ENCODE measurements around the gene NOTCH1. TPM values are rescaled to one million over a fixed set of nuclear protein-coding genes. Genes with fewer than 3 reads are reported as not detected.

NOTCH1 gene
- total RNA-seq, 2 donors from 2014 or later: 29.6 to 65.3 TPM

DNA sequence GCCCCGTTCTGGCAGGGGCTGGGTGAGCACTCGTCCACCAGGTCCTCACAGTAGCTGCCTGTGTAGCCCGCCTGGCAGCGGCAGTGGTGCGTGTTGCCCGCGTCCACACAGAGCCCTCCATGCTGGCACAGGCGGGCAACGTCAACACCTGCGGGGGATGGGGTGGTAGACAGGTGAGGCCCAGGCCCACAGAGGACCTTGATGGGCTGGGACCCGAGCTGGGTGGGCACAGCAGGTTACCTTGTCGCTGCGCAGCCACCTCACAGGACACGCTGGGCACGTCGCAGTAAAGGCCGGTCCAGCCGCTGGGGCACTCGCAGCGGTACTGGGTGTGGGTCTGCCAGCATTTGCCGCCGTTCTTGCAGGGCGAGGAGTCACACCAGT is 37.9 kb downstream of the NOTCH1 start:
- Histone ChIP-seq H3K4me3 (no peak overlapping the region), H3K9me3 (no peaks in the 10 kb centered on the region), H3K36me3 (replicated peaks in 1 of 2; ENCODE audit: insufficient read depth in 1 of 2, low read depth in 2 of 2) (peaks cover 43 to 71% of the 10 kb centered on the region in 2 donors), H3K27ac (no peak overlapping the region), H3K27me3 (no peaks in the 10 kb centered on the region), H3K4me1 (no peaks in the 10 kb centered on the region)
- TF ChIP-seq CTCF (IDR thresholded peaks at IDR 0.05) (no peak), POLR2A (IDR thresholded peaks at IDR 0.05) (no peak)
- WGBS, 2 donors: 93% methylated on average over 23 of the region's 23 CpGs; no CpG with 5 or more reads in 1 of the 2 donors
- intact Hi-C loops (cut with DNase I): no loop called here
- no peak for DNase-seq
- ATAC-seq: no peak

DNA sequence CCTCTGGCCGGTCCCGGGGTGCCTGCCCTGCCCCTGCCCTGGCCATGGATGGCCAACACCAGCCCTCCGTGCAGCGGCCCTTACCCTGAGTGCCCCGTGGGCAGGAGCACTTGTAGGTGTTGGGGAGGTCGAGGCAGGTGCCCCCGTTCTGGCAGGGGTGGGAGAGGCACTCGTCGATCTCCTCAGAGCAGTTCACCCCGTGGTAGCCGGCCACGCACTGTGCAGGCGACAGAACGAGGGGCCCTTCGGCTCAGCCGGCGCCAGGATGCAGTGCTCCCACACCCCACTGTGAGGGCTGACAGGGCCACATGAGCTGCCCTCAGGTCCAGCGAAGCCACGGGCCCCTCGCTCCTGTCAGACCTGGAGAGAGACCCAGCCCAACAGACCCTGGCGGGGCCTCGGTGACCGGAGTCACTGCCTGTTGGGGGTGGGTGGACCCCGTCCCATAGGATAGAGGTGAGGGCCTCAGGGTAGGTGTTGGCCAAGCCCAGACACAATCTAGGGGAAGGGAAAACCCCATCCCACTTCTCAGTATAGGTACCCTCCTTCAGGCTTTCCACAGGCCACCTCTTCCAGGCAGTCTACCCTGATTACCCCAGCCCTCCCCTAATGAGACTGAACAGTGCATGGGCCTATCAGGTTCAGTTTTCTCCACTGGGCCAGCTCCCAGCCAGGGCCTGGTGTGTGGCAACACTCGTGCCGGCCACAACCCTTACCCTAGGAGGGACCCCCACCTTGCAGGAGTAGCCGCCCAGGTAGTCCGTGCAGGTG is 38.4 kb downstream of the NOTCH1 start:
- whole genome bisulfite sequencing, 2 donors: 94 to 95% methylated on average over 7 to 27 of the region's 28 CpGs
- Histone ChIP-seq H3K27me3 (no peaks in the 10 kb centered on the region), H3K27ac (no peak overlapping the region), H3K4me3 (no peak overlapping the region), H3K36me3 (replicated peaks in 1 of 2; ENCODE audit: insufficient read depth in 1 of 2, low read depth in 2 of 2) (peaks cover 43 to 71% of the 10 kb centered on the region in 2 donors), H3K4me1 (no peaks in the 10 kb centered on the region), H3K9me3 (no peaks in the 10 kb centered on the region)
- TF ChIP-seq CTCF (IDR thresholded peaks at IDR 0.05) (no peak), POLR2A (IDR thresholded peaks at IDR 0.05) (no peak)
- DNase-seq (no peak), ATAC-seq (no peak)
- intact Hi-C loops (cut with DNase I): no loop called here

GRCh38 chr9:136506425-136506824 is 39.4 kb downstream of the NOTCH1 start:
- Histone ChIP-seq H3K4me1 (no peaks in the 10 kb centered on the region), H3K9me3 (no peaks in the 10 kb centered on the region), H3K36me3 (replicated peaks in 1 of 2; ENCODE audit: insufficient read depth in 1 of 2, low read depth in 2 of 2) (peaks cover 47 to 67% of the 10 kb centered on the region in 2 donors), H3K4me3 (no peak overlapping the region), H3K27me3 (no peaks in the 10 kb centered on the region), H3K27ac (no peak overlapping the region)
- DNase-seq (no peak), ATAC-seq (no peak)
- TF ChIP-seq POLR2A (IDR thresholded peaks at IDR 0.05) (no peak), CTCF (IDR thresholded peaks at IDR 0.05) (no peak)
- 96% methylated on average over 14 to 30 of the region's 30 CpGs for WGBS, 2 donors
- intact Hi-C loops (cut with DNase I): no loop called here

GRCh38 chr9:136505406-136506403 is 40.1 kb downstream of the NOTCH1 start:
- no peak for ATAC-seq
- no peak overlapping the region for H3K27ac ChIP-seq
- H3K9me3 ChIP-seq: no peaks in the 10 kb centered on the region
- DNase-seq: no peak
- peaks cover 5% of the 10 kb centered on the region for H3K4me1 ChIP-seq
- H3K4me3 ChIP-seq: no peak overlapping the region
- intact Hi-C loops (cut with DNase I): no loop called here
- TF ChIP-seq POLR2A (IDR thresholded peaks at IDR 0.05) (no peak), CTCF (IDR thresholded peaks at IDR 0.05) (no peak)
- H3K27me3 ChIP-seq: no peaks in the 10 kb centered on the region
- H3K36me3 ChIP-seq (replicated peaks in 1 of 2; ENCODE audit: insufficient read depth in 1 of 2, low read depth in 2 of 2): peaks cover 47 to 61% of the 10 kb centered on the region in 2 donors
- 93 to 94% methylated on average over 27 to 30 of the region's 51 CpGs for whole genome bisulfite sequencing, 2 donors

All from body of pancreas (tissue), 4 donors.